Mucosa of rectum (tissue), 2 donors: ENCODE results near the gene CTRB1.
"Not testable (repeated sequence)": the region's sequence is repeated elsewhere in the genome, so short reads cannot be mapped to it uniquely, and the experiment has no call there.

Experiments used
- H3K27ac ChIP-seq, 2 donors: one replicate each; pipeline ENCODE4 v1.7.0; 2013; ENCODE audit warnings: inconsistent platforms in 2 of 2, low read depth in 2 of 2, low read length in 2 of 2
- H3K27me3 ChIP-seq, 2 donors: one replicate each; pipeline ENCODE4 v1.7.0; 2013; ENCODE audit warnings: low read length in 2 of 2; ENCODE audit not compliant: control insufficient read depth in 2 of 2, insufficient read depth in 2 of 2
- H3K36me3 ChIP-seq, 2 donors: one replicate each; pipeline ENCODE4 v1.7.0; 2013; ENCODE audit warnings: low read length in 2 of 2; ENCODE audit not compliant: control insufficient read depth in 2 of 2, insufficient read depth in 2 of 2
- H3K4me1 ChIP-seq, 2 donors: one replicate each; pipeline ENCODE4 v1.7.0; 2013; ENCODE audit warnings: low read length in 2 of 2, mild to moderate bottlenecking in 1 of 2; ENCODE audit not compliant: control insufficient read depth in 2 of 2, insufficient read depth in 2 of 2
- H3K4me3 ChIP-seq, 2 donors: one replicate each; pipeline ENCODE4 v1.7.0; 2013; ENCODE audit warnings: low read length in 2 of 2
- H3K9ac ChIP-seq, 2 donors: one replicate each; pipeline ENCODE4 v1.7.0; 2013; ENCODE audit warnings: low read length in 2 of 2, low read depth in 1 of 2, mild to moderate bottlenecking in 1 of 2
- H3K9me3 ChIP-seq, 2 donors: one replicate each; pipeline ENCODE4 v1.7.0; 2013; ENCODE audit warnings: low read length in 2 of 2; ENCODE audit not compliant: control insufficient read depth in 2 of 2
- donor health status: healthy.
- donor health status: Normal muscosa, but diverticular disease.

CTRB1 gene

GRCh38 chr16:75209514-75209913 lies 9.3 kb upstream of the CTRB1 start:
- not testable (repeated sequence) for H3K9ac ChIP-seq, H3K27ac ChIP-seq, H3K4me1 ChIP-seq, H3K36me3 ChIP-seq, H3K4me3 ChIP-seq, H3K9me3 ChIP-seq, H3K27me3 ChIP-seq

GRCh38 chr16:75209944-75210343 lies 8.8 kb upstream of the CTRB1 start:
- Histone ChIP-seq H3K27ac (no peak overlapping the region), H3K36me3 (no peaks in the 10 kb centered on the region), H3K4me1 (no peaks in the 10 kb centered on the region), H3K27me3 (no peaks in the 10 kb centered on the region), H3K4me3 (no peak overlapping the region), H3K9ac (no peak overlapping the region), H3K9me3 (no peaks in the 10 kb centered on the region)

- H3K4me1 ChIP-seq, H3K9me3 ChIP-seq, H3K27ac ChIP-seq, H3K9ac ChIP-seq, H3K36me3 ChIP-seq, H3K4me3 ChIP-seq, H3K27me3 ChIP-seq: not testable (repeated sequence)
These were observed 7.5 kb upstream of the CTRB1 start for GRCh38 chr16:75211286-75211685.

- Histone ChIP-seq H3K9me3 (no peaks in the 10 kb centered on the region), H3K27ac (no peak overlapping the region), H3K36me3 (no peaks in the 10 kb centered on the region), H3K4me3 (no peak overlapping the region), H3K27me3 (peaks cover 0 to 2% of the 10 kb centered on the region in 2 donors), H3K4me1 (no peaks in the 10 kb centered on the region), H3K9ac (no peak overlapping the region)
These were observed 2.7 kb upstream of the CTRB1 start for GRCh38 chr16:75216127-75216526.

GRCh38 chr16:75216576-75216975 lies 2.2 kb upstream of the CTRB1 start:
- no peaks in the 10 kb centered on the region for H3K4me1 ChIP-seq
- H3K9ac ChIP-seq: no peak overlapping the region
- no peaks in the 10 kb centered on the region for H3K36me3 ChIP-seq
- H3K27me3 ChIP-seq: peaks cover 0 to 2% of the 10 kb centered on the region in 2 donors
- no peak overlapping the region for H3K27ac ChIP-seq
- no peaks in the 10 kb centered on the region for H3K9me3 ChIP-seq
- H3K4me3 ChIP-seq: no peak overlapping the region

GRCh38 chr16:75217389-75217851 lies 1.4 kb upstream of the CTRB1 start:
- Histone ChIP-seq H3K9me3 (no peaks in the 10 kb centered on the region), H3K36me3 (no peaks in the 10 kb centered on the region), H3K9ac (no peak overlapping the region), H3K27ac (no peak overlapping the region), H3K4me3 (no peak overlapping the region), H3K27me3 (peaks cover 0 to 2% of the 10 kb centered on the region in 2 donors), H3K4me1 (no peaks in the 10 kb centered on the region)

GRCh38 chr16:75219088-75219487 lies 300 bp downstream of the CTRB1 start:
- H3K4me3 ChIP-seq: no peak overlapping the region
- no peaks in the 10 kb centered on the region for H3K4me1 ChIP-seq
- peaks cover 0 to 2% of the 10 kb centered on the region in 2 donors for H3K27me3 ChIP-seq
- H3K27ac ChIP-seq: no peak overlapping the region
- H3K9me3 ChIP-seq: no peaks in the 10 kb centered on the region
- H3K9ac ChIP-seq: no peak overlapping the region
- no peaks in the 10 kb centered on the region for H3K36me3 ChIP-seq

- H3K27ac ChIP-seq: no peak overlapping the region
- H3K9me3 ChIP-seq: no peaks in the 10 kb centered on the region
- H3K4me1 ChIP-seq: no peaks in the 10 kb centered on the region
- H3K36me3 ChIP-seq: no peaks in the 10 kb centered on the region
- H3K9ac ChIP-seq: no peak overlapping the region
- H3K4me3 ChIP-seq: no peak overlapping the region
- peaks cover 0 to 2% of the 10 kb centered on the region in 2 donors for H3K27me3 ChIP-seq
These were observed 1.1 kb downstream of the CTRB1 start for GRCh38 chr16:75219838-75220237.

GRCh38 chr16:75222271-75222783 lies 3.5 kb downstream of the CTRB1 start:
- Histone ChIP-seq H3K27me3 (peaks cover 0 to 2% of the 10 kb centered on the region in 2 donors), H3K9ac (no peak overlapping the region), H3K27ac (no peak overlapping the region), H3K4me1 (no peaks in the 10 kb centered on the region), H3K9me3 (no peaks in the 10 kb centered on the region), H3K36me3 (no peaks in the 10 kb centered on the region), H3K4me3 (no peak overlapping the region)

- not testable (repeated sequence) for H3K4me3 ChIP-seq, H3K27me3 ChIP-seq, H3K36me3 ChIP-seq, H3K9me3 ChIP-seq, H3K4me1 ChIP-seq, H3K27ac ChIP-seq, H3K9ac ChIP-seq
These were observed 4.3 kb downstream of the CTRB1 start for GRCh38 chr16:75223129-75223528.
